Calu3 (cell line): ENCODE measurements around the gene CHD9. TPM values are rescaled to one million over a fixed set of nuclear protein-coding genes. Genes with fewer than 3 reads are reported as not detected.

Experiments
- BruUV-seq: library from RNA; stranded (reverse); fragments of 400-500 nt; replicated peaks from 2 replicates; lab custom pipeline; 2021; lab: Mats Ljungman, UMichigan
- CTCF ChIA-PET: fragments of 300-600 bp; sonication (Branson Sonifier 250); formaldehyde crosslinking; loops from one replicate; lab custom pipeline; 2022; ENCODE audit warnings: antibody characterized with exemption; lab: Charles Lee
- DNase-seq: peaks from one replicate; pipeline ENCODE4 v3.0.0; 2022
- H3K27ac Mint-ChIP-seq: one replicate; pipeline ENCODE4 v1.8.0; 2022; ENCODE audit warnings: mixed read lengths; ENCODE audit not compliant: unreplicated experiment
- H3K27me3 Mint-ChIP-seq: one replicate; pipeline ENCODE4 v1.8.0; 2022; ENCODE audit warnings: mixed read lengths; ENCODE audit not compliant: unreplicated experiment
- H3K36me3 Mint-ChIP-seq: one replicate; pipeline ENCODE4 v1.8.0; 2022; ENCODE audit warnings: mild to moderate bottlenecking, moderate library complexity, mixed read lengths; ENCODE audit not compliant: insufficient read depth, unreplicated experiment
- H3K4me1 Mint-ChIP-seq: one replicate; pipeline ENCODE4 v1.8.0; 2022; ENCODE audit warnings: mild to moderate bottlenecking, low read depth, mixed read lengths; ENCODE audit not compliant: unreplicated experiment
- H3K4me3 Mint-ChIP-seq: one replicate; pipeline ENCODE4 v1.8.0; 2022; ENCODE audit warnings: mild to moderate bottlenecking, low read depth, moderate library complexity, mixed read lengths; ENCODE audit not compliant: unreplicated experiment
- H3K9me3 Mint-ChIP-seq: one replicate; pipeline ENCODE4 v1.8.0; 2022; ENCODE audit warnings: low read depth, mixed read lengths; ENCODE audit not compliant: unreplicated experiment
- CTCF ChIP-seq: fragments of 200-600 bp; IDR thresholded peaks from one replicate; pipeline ENCODE4 v1.8.0; 2022; ENCODE audit warnings: antibody characterized with exemption; ENCODE audit not compliant: unreplicated experiment
- intact Hi-C: fragments of 100-400 bp; cut with micrococcal nuclease; formaldehyde crosslinking; loops from one replicate; pipeline ENCODE4 v1.10.0; 2022; ENCODE audit not compliant: unreplicated experiment
- total RNA-seq: library from RNA; stranded (reverse); gene quantifications from 2 replicates; pipeline ENCODE4 v1.2.3, GENCODE V29; 2022

Gene CHD9
- total RNA-seq, 1 experiment from 2014 or later, result 69.5 TPM

GRCh38 chr16:53041320-53042051, 13.3 kb upstream of the CHD9 start:
- peak; percentile 21 for DNase-seq
- CTCF ChIA-PET, result no interaction called here
- Mint-ChIP-seq H3K27ac (no peak overlapping the region), H3K4me1 (peaks cover 50% of the 10 kb centered on the region), H3K27me3 (no peaks in the 10 kb centered on the region), H3K36me3 (peaks cover 10% of the 10 kb centered on the region), H3K4me3 (no peak overlapping the region), H3K9me3 (peaks cover 4% of the 10 kb centered on the region)
- no TSS peak for BruUV-seq
- no peak for TF ChIP-seq CTCF
- intact Hi-C loops, result no loop called here

- BruUV-seq, result no TSS peak
- H3K27ac Mint-ChIP-seq, result no peak overlapping the region
- no peak for TF ChIP-seq CTCF
- intact Hi-C loops, result no loop called here
- peaks cover 10% of the 10 kb centered on the region for H3K36me3 Mint-ChIP-seq
- peaks cover 51% of the 10 kb centered on the region for H3K4me1 Mint-ChIP-seq
- H3K27me3 Mint-ChIP-seq, result no peaks in the 10 kb centered on the region
- no peak overlapping the region for H3K4me3 Mint-ChIP-seq
- DNase-seq, result no peak
- H3K9me3 Mint-ChIP-seq, result peaks cover 4% of the 10 kb centered on the region
- CTCF ChIA-PET, result interaction anchor here (1.0 kb wide), 1 partner anchor 928 kb away, joined by 3 read pairs; no protein-coding TSS in a partner anchor
These were observed 12.5 kb upstream of the CHD9 start for GRCh38 chr16:53042235-53042701.

GRCh38 chr16:53043428-53043831, 11.4 kb upstream of the CHD9 start:
- intact Hi-C loops, result no loop called here
- Mint-ChIP-seq H3K36me3 (peaks cover 10% of the 10 kb centered on the region), H3K9me3 (peaks cover 4% of the 10 kb centered on the region), H3K27me3 (no peaks in the 10 kb centered on the region), H3K4me3 (peak overlapping the region; percentile 69), H3K4me1 (peaks cover 56% of the 10 kb centered on the region), H3K27ac (peak overlapping the region; percentile 2)
- CTCF ChIA-PET, result interaction anchor here (0.7 to 2.2 kb wide), 4 partner anchors 11 to 929 kb away, joined by 3 to 9 read pairs (median 3); partner anchors contain the start of gene CHD9
- no TSS peak for BruUV-seq
- DNase-seq, result no peak
- no peak for TF ChIP-seq CTCF

- Mint-ChIP-seq H3K27me3 (no peaks in the 10 kb centered on the region), H3K9me3 (peaks cover 4% of the 10 kb centered on the region), H3K4me1 (peaks cover 60% of the 10 kb centered on the region), H3K4me3 (peak overlapping the region; percentile 69), H3K36me3 (peaks cover 10% of the 10 kb centered on the region), H3K27ac (peak overlapping the region; percentile 2)
- peak; percentile 82 for DNase-seq
- CTCF ChIA-PET, result interaction anchor here (0.7 to 2.2 kb wide), 4 partner anchors 11 to 239 kb away, joined by 3 to 9 read pairs (median 4); partner anchors contain the start of gene CHD9
- peak; percentile 15 for TF ChIP-seq CTCF
- intact Hi-C loops, result no loop called here
- BruUV-seq, result no TSS peak
These were observed 10.7 kb upstream of the CHD9 start for GRCh38 chr16:53043986-53044601.
